Parathyroid adenoma (tissue), 2 donors: ENCODE data around the gene GPC5.

Experiments
- H2AFZ ChIP-seq: fragments of 300-600 bp; sonication (generic); one replicate; pipeline ENCODE4 v1.7.0; 2017; ENCODE audit warnings: antibody characterized with exemption, mild to moderate bottlenecking
- H3K27ac ChIP-seq: fragments of 300-600 bp; sonication (generic); one replicate; pipeline ENCODE4 v1.7.0; 2017
- H3K27me3 ChIP-seq: fragments of 300-600 bp; sonication (generic); one replicate; pipeline ENCODE4 v1.7.0; 2017; ENCODE audit warnings: low read length; ENCODE audit not compliant: control insufficient read depth, insufficient read depth
- H3K36me3 ChIP-seq: fragments of 300-600 bp; sonication (generic); one replicate; pipeline ENCODE4 v1.7.0; 2017; ENCODE audit warnings: low read length; ENCODE audit not compliant: control insufficient read depth, insufficient read depth
- H3K4me1 ChIP-seq: fragments of 300-600 bp; sonication (generic); one replicate; pipeline ENCODE4 v1.7.0; 2017; ENCODE audit warnings: control low read depth
- H3K4me2 ChIP-seq: fragments of 300-600 bp; sonication (generic); one replicate; pipeline ENCODE4 v1.7.0; 2017; ENCODE audit warnings: low read length
- H3K4me3 ChIP-seq: fragments of 300-600 bp; sonication (generic); one replicate; pipeline ENCODE4 v1.7.0; 2017; ENCODE audit warnings: low read depth, low read length
- H3K79me2 ChIP-seq: fragments of 300-600 bp; sonication (generic); one replicate; pipeline ENCODE4 v1.7.0; 2017; ENCODE audit warnings: control low read depth
- H3K9ac ChIP-seq: fragments of 300-600 bp; sonication (generic); one replicate; pipeline ENCODE4 v1.7.0; 2017; ENCODE audit warnings: mild to moderate bottlenecking
- H3K9me3 ChIP-seq: fragments of 300-600 bp; sonication (generic); one replicate; pipeline ENCODE4 v1.7.0; 2017; ENCODE audit warnings: low read length; ENCODE audit not compliant: control insufficient read depth
- CTCF ChIP-seq: fragments of 300-600 bp; sonication (generic); IDR thresholded peaks from one replicate; pipeline ENCODE4 v1.7.0; 2017; ENCODE audit warnings: antibody characterized with exemption, mild to moderate bottlenecking
- donor health status: primary hyperparathyroidism.

Gene GPC5

DNA sequence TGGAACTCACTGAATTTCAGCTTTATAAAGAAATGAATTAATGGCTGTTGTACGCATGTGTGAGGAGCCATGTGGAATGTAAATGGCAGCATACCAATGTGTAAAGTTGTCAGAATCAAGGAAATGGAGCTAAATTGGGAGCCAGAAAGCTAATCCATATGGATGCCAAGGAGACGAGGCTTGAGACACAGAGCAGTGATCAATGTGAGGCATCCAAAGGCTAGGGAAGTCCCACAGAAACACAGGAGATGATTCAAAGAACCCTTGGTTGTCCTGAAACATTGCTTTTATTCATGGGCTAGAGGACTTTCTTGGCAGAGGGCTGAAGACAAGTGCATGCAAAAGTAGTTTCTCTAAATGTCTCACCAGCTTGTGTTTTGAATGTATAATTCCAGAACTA lies 1271.7 kb downstream of the GPC5 start:
- no peaks in the 10 kb centered on the region for H3K27me3 ChIP-seq
- H3K4me2 ChIP-seq = no peak overlapping the region
- no peak overlapping the region for H3K27ac ChIP-seq
- H3K36me3 ChIP-seq = no peaks in the 10 kb centered on the region
- no peaks in the 10 kb centered on the region for H3K4me1 ChIP-seq
- H3K4me3 ChIP-seq = no peak overlapping the region
- no peaks in the 10 kb centered on the region for H3K9me3 ChIP-seq
- TF ChIP-seq CTCF = no peak
- H3K79me2 ChIP-seq = no peaks in the 10 kb centered on the region
- H2AFZ ChIP-seq = no peak overlapping the region
- H3K9ac ChIP-seq = no peak overlapping the region

- Histone ChIP-seq H3K4me1 (no peaks in the 10 kb centered on the region), H3K9ac (no peak overlapping the region), H3K27me3 (no peaks in the 10 kb centered on the region), H3K9me3 (no peaks in the 10 kb centered on the region), H3K4me2 (no peak overlapping the region), H3K4me3 (no peak overlapping the region), H3K36me3 (no peaks in the 10 kb centered on the region), H2AFZ (no peak overlapping the region), H3K79me2 (no peaks in the 10 kb centered on the region), H3K27ac (no peak overlapping the region)
- no peak for TF ChIP-seq CTCF
These were observed 1273.4 kb downstream of the GPC5 start for GRCh38 chr13:92671821-92672220.

DNA sequence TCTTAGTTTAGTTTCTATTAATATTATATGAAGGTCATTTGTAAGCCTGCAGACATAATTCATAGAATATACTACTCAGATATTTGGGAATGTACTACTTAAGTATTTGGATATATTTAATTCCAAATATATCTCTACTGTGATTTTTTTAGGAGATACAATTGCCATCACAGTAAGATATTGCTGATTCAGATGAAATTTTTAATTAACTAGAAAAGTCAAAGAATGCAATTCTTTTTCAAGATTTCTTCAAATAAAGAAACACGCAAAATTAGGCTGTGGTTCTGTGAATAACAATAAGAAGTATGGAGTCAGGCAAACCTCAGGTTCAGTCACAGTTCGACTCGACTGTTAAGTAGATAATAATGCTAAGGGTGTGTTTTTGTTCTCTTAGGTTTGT lies 1277.8 kb downstream of the GPC5 start:
- no peak overlapping the region for H3K4me2 ChIP-seq
- H3K36me3 ChIP-seq = no peaks in the 10 kb centered on the region
- no peak overlapping the region for H3K9ac ChIP-seq
- no peak overlapping the region for H2AFZ ChIP-seq
- no peak overlapping the region for H3K27ac ChIP-seq
- H3K4me3 ChIP-seq = no peak overlapping the region
- no peaks in the 10 kb centered on the region for H3K79me2 ChIP-seq
- no peak for TF ChIP-seq CTCF
- no peaks in the 10 kb centered on the region for H3K4me1 ChIP-seq
- no peaks in the 10 kb centered on the region for H3K9me3 ChIP-seq
- no peaks in the 10 kb centered on the region for H3K27me3 ChIP-seq

DNA sequence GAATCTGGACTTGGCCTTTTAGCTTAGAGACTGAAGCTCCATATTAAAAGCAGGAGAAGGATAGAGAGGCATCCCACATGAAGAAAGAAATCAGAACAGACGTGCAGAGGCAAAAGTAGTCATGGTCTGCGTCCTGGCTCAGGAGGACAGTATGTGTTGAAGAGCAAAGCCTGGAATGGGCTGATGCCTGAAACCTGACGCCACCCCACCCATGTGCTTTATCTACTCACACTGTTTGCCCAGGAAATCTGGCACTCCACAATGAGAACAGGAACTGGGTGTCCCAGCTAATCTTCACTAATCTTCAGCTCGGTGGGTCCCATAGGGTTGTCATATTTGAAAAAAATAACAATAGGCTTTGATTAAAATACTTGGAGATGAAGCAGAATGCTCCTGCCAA lies 1279.2 kb downstream of the GPC5 start:
- H3K4me3 ChIP-seq = no peak overlapping the region
- TF ChIP-seq CTCF = no peak
- H3K27me3 ChIP-seq = no peaks in the 10 kb centered on the region
- no peaks in the 10 kb centered on the region for H3K79me2 ChIP-seq
- no peak overlapping the region for H3K9ac ChIP-seq
- no peaks in the 10 kb centered on the region for H3K4me1 ChIP-seq
- H3K27ac ChIP-seq = no peak overlapping the region
- no peaks in the 10 kb centered on the region for H3K9me3 ChIP-seq
- H2AFZ ChIP-seq = no peak overlapping the region
- no peaks in the 10 kb centered on the region for H3K36me3 ChIP-seq
- H3K4me2 ChIP-seq = no peak overlapping the region

GRCh38 chr13:92679602-92680001 lies 1281.2 kb downstream of the GPC5 start:
- no peak overlapping the region for H3K4me2 ChIP-seq
- H3K27ac ChIP-seq = no peak overlapping the region
- H3K9ac ChIP-seq = no peak overlapping the region
- no peaks in the 10 kb centered on the region for H3K9me3 ChIP-seq
- H3K4me3 ChIP-seq = no peak overlapping the region
- no peak overlapping the region for H2AFZ ChIP-seq
- H3K36me3 ChIP-seq = no peaks in the 10 kb centered on the region
- no peak for TF ChIP-seq CTCF
- H3K27me3 ChIP-seq = no peaks in the 10 kb centered on the region
- H3K79me2 ChIP-seq = no peaks in the 10 kb centered on the region
- no peaks in the 10 kb centered on the region for H3K4me1 ChIP-seq
